B cell (primary cell): ENCODE measurements around the gene PSME2.

ENCODE experiments used
- EZH2 ChIP-seq: IDR thresholded peaks from 2 replicates; pipeline ENCODE4 v1.6.1; 2012; ENCODE audit warnings: borderline replicate concordance, low read depth, mild to moderate bottlenecking, moderate library complexity, low read length; ENCODE audit not compliant: insufficient read depth, poor library complexity, severe bottlenecking
- TF ChIP-seq, protein P1 (sequence below): fragments of 200-600 bp; IDR thresholded peaks from one replicate; pipeline ENCODE4 v1.8.0; 2022; ENCODE audit warnings: antibody characterized with exemption, mild to moderate bottlenecking

DNA sequence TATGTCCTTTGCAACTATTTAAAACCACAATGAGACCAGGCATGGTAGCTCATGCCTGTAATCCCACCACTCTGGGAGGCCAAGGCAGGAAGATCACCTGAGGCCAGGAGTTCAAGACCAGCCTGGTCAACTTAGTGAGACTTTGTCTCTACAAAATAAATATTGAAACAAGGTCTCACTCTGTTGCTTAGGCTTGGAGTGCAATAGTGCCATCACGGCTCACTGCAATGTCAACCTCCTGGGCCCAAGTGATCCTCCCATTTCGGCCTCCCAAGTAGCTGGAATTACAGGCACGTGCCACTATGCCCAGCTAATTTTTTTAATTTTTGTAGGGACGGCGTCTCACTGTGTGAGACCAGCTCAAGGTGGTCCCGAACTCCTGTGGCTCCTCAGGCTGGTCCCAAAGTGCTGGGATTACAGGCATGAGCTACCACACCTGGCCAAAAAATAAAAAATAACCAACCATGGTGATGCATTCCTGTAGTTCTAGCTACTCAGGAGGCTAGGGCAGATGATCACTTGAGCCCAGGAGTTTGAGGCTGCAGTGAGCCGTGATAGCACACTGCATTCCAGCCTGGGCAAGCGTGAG lies 16.9 kb downstream of the PSME2 start:
- TF ChIP-seq EZH2 = no peak
- TF ChIP-seq, protein P1, sequence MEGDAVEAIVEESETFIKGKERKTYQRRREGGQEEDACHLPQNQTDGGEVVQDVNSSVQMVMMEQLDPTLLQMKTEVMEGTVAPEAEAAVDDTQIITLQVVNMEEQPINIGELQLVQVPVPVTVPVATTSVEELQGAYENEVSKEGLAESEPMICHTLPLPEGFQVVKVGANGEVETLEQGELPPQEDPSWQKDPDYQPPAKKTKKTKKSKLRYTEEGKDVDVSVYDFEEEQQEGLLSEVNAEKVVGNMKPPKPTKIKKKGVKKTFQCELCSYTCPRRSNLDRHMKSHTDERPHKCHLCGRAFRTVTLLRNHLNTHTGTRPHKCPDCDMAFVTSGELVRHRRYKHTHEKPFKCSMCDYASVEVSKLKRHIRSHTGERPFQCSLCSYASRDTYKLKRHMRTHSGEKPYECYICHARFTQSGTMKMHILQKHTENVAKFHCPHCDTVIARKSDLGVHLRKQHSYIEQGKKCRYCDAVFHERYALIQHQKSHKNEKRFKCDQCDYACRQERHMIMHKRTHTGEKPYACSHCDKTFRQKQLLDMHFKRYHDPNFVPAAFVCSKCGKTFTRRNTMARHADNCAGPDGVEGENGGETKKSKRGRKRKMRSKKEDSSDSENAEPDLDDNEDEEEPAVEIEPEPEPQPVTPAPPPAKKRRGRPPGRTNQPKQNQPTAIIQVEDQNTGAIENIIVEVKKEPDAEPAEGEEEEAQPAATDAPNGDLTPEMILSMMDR = no peak
